HT1080 (cell line): ENCODE measurements around the gene MALAT1. TPM values are rescaled to one million over a fixed set of nuclear protein-coding genes. Genes with fewer than 3 reads are reported as not detected.

Experiments used
- DNase-seq: peaks from one replicate; pipeline ENCODE4 v3.0.0-alpha.2; 2015; ENCODE audit warnings: low read depth
- total RNA-seq: library from RNA; depleted of rRNA; stranded (reverse); fragments of >200 nt; shearing (Covaris generic); gene quantifications from 2 replicates; pipeline ENCODE4 v1.2.3, GENCODE V29; 2014

MALAT1 gene
- total RNA-seq, 1 experiment from 2014 or later = 571 TPM

DNA sequence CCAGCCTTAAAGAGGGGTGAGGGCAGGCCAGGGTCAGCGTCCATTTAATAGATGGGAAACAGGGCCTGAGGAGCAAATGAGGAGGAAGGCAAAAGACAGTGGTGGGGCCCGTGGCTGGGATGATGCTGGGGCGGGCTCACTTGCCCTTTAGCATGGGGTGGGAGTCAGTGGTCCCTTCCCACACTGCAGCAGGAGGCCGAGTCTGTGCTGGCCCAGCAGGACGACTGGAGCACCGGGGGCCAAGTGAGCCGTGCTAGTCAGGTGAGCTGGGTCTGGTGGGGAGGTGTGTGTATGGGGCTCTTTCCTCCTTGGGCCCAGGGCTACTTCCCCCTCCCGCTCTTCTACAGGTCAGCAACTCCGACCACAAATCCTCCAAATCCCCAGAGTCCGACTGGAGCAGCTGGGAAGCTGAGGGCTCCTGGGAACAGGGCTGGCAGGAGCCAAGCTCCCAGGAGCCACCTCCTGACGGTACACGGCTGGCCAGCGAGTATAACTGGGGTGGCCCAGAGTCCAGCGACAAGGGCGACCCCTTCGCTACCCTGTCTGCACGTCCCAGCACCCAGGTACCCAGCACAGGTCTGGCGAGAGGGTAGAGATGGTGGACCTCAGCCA, 38.9 kb downstream of the MALAT1 start:
- DNase-seq = no peak

DNA sequence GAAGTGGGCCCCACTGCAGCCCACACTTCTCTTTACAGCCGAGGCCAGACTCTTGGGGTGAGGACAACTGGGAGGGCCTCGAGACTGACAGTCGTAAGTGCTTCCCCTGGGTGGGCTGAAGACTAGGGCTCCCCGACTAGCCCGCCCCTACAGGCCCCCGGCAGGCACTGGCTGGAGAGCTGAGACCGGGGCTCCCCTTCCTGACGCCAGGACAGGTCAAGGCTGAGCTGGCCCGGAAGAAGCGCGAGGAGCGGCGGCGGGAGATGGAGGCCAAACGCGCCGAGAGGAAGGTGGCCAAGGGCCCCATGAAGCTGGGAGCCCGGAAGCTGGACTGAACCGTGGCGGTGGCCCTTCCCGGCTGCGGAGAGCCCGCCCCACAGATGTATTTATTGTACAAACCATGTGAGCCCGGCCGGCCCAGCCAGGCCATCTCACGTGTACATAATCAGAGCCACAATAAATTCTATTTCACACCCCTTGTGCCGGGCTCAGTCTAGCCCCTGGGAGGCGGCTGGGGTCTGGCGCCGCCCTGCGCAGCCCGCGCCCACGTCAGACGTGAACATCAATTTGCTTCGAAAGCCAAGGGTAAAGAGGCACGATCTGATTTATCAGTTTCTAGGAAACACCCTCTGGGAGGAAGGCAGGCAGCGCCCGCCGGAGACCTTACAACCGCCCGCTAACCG, 39.5 kb downstream of the MALAT1 start:
- no peak for DNase-seq

DNA sequence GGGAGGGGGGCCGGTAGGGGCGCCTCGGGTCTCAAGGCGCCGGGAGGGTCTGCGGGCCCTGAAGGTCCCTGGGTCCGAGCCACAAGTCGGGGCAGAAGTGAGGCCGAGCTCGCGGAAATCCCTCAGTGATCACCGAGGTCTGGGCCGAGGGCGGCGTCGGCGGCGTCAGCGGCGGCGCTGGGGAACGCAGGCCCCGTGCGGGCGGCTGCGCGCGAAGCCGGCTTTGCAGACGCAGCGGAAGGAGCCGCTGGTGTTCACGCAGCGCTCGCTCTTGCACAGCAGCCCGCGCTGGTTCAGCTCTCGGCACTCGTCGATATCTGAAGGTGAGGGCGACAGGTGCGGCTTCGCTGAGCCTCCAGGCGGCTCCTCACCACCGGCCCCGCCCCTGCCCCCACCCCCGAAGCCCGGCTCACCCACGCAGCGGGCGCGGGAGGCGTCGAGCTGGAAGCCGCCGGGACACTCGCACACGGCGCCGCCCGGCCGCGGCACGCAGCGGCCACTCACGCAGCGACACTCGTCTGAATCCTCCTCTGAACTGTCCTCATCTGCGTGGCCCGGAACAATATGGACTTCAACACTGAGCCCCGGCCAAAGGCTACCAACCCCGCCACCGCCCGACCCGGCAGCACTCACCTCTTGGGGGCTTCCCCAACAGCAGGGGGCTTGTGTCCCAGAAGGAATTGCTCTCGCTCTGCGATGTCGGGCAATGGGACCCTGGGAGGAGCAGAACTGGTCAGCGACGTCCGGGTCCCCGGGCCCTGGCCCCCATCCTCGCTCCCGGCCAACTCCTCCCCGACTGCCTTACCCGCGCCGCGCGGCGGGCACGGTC, 40.3 kb downstream of the MALAT1 start:
- DNase-seq = no peak

DNA sequence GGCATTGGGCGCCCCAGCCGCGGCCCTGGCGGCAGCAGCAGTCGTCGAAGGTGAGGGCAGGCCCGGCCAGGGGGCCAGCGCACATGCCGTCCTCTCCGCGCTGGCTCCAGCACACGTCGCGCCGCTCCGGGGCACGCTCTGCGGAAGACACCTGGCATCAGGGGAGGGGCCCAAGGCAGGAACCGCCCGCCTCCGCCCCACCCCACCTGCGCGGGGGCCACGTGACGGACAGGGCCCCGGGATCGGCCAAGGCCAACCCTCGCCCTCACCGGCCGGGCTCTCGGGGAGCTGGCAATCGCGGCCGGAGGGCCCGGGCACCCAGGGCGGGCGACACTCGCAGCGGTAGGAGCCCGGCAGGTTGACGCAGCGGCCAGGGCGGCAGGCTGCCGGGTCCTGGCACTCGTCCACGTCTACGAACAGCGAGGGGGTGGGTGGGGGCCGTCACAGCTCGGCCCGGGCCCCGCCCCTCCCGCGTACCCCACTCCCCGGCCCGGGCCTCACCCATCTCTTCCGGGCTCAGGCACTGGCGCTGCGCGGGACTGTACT, 41.0 kb downstream of the MALAT1 start:
- no peak for DNase-seq

DNA sequence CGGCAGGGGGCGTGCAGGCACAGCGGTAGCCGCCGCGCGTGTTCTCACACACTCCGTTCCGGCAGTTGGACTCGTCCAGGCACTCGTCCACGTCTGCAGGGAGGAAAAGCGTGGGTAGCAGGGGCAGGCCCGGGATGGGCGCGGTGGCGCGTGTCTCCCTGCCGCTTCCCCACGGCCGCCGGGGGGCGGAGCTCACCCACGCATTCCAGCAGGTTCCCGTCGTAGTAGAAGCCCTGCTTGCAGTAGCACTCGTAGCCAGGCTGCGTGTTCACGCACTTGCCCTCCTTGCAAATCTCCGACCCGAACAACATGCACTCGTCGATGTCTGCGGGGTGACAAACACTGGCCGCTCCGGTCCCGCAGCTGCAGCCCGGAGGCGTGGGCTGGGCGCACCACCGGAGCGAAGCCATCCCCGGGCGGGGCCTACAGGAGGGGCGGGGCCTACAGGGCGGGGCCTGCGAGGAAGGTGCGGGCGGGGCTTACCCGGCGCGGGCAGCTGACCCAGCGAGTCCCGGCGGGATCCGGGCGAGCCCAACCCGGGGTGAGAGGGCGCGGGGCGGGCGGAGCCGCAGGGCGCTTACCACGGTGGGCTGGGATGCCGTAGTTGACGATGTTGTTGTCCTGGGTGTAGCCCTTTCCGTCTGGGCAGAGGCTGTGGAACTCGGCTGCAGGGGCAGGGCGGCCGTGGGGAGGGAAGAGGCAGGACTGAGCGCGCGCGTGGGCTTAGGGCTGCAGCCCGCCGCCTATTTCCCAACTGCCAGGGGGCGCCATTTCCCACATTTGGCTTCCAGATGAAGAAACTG, 41.6 kb downstream of the MALAT1 start:
- DNase-seq = peak; percentile 41

DNA sequence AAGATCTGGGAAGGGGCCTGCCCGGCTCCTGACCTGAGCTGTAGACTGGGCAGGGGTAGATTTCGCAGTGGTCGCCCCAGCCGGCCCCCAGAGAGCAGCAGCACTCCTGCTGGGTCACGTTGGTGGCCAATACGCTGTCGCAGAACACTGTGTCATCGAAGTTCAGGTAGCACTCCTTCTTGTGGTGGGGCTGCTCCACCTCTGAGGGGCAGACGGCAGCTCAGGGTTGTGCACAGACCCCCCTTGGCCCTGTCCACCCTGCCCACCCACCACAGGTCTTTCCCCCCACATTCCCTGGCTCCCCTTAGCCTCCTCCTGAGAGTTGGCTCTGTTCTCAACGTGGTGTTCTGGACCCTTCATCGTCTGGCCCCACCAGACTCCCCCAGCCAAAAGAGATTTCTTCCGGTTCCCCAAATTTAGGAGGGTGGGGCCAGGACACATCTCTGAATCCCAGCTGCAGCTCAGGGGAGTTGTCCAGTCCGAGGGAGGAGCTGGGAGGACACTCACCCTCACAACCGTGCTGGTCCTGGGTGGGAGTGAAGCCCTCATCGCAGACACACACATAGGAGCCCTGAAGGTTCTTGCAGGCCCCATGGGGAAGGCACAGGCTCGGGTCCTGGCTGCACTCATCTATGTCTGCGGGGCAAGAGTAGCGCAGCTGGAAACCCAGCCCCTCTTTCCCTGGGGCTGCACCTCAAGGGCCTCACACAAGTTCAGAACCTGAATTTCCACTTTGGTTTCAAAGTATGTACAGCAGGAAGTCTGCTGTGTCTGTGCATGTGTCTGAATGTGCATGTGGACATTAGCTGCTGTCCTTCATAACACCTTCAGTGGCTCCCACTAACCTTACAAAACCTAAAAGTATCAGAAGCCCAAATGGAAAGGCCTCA, 42.5 kb downstream of the MALAT1 start:
- DNase-seq = no peak

DNA sequence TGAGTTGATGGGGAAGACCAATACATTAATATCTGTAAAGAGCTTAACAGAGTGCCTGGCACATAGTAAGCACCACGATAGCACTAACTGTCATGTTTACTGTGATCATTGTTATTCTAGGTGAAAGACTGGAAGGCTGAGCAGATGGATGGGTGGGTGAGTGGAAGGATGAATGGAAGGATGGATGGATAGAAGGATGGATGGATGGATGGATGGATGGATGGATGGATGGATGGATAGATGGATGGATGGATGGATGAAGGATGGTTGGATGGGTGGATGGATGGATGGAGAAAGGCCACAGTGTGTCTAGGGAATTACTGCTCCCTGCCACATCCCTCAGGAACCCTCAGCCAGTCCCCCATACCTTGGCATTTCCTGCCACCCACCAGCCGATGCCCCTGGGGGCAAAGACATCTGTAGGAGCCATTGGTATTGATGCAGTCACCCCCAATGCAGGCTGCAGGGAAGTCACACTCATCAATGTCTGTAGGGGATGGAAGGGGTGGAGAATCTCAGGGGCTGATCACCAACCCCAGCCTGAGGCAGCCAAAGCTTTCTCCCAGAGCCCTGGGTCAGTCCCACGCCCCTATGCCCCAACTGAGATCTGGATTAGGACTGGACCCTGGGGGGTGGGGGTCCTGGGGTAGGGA, 44.0 kb downstream of the MALAT1 start:
- no peak for DNase-seq

DNA sequence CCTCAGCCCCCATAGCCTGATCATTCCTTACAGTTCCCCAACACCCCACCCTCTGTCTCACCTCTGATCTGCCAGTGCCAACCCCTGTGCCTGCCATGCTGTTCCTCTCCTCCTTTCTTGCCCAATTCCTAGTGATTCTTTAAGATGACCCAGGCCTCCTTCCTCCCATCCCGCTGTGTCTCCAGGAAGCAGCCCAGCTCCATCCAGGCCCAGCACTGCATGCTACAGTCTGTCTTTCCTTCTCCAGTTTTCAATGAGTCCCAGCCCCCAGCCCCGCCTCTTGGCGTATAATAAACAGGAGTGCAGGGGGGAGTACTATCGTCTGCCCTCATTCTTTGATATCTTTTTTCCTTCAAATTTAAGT, 47.0 kb downstream of the MALAT1 start:
- DNase-seq = no peak

DNA sequence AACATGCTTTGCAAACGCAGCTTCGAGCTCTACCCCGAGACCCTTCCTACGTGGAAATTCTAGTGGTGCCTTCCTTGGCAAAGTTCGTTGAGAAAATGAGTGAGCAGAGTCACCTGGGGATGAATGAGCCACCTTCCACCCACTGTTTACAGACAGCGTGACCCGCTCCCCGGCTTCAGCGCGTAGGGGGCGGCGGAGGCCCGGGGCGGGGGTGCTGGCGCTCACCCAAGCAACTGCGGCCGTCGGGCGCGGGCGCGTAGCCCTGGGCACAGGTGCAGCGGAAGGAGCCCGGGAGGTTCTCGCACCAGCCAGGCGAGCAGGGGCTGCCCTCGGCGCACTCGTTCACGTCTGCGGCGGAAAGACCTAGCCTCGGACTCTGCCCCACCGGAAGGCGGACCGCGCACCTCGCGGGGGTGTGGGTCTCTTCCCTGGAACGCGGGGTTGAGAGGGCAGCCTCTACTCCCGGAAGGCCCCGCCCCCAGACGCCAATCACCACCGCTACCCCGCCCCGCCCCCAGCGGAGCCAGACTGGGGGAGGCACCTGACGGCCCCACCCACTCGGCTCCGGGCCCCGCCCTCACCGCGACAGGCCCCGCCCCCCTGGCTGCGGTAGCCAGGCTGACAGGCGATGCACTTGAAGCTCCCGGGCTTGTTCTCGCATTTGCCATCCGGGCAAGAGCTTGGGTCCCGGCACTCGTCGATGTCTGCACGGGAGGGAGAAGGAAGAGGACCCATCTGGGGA, 47.5 kb downstream of the MALAT1 start:
- no peak for DNase-seq

DNA sequence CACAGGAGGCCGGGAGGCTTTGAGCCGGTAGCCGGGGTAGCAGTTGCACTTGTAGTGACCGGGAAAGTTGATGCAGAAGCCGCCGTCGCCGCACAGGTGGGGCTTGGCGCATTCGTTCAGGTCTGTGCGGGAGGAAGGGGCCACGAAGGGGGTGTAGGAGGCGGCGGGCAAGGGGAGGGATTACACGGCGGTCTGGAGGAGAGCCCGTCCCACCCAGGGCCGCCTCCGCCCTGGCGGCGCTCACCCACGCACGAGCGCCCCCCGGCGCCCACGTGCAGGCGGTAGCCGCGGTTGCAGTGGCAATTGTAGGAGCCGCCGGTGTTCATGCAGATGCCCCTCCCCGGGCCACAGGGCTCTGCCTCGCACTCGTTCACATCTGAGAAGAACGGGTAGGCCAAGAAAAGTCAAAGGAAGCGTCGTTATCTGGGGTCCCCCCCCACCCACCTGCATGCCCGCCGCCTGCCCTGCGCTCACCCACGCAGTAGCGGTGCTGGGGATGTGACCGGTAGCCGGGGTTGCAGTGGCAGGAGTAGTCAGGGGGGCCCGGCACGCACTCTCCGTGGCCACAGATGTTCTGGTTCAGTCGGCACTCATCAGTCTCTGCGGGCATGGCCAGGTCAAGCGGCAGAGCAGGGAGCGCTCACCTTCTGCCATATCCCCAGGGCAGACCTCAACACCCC, 48.7 kb downstream of the MALAT1 start:
- DNase-seq = no peak

DNA sequence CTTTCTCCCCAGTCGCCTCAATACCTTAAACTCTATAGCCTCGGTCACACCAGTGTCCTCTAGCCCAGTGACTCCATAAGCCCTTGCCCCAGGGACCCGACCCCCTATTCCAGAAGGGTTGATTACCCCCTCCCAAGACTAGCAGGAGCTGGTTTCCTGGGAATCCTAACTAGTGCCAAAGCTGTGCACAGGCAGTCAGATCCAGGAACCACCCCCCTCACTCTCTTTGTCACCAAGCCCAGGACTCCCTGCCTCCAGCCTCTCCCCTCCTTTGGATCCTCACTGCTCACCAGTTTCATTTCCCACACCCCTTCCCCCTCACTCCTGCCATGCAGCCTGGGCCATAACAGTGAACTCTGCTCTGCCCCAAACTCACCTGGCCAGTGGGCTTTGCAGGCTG, 49.5 kb downstream of the MALAT1 start:
- DNase-seq = no peak

DNA sequence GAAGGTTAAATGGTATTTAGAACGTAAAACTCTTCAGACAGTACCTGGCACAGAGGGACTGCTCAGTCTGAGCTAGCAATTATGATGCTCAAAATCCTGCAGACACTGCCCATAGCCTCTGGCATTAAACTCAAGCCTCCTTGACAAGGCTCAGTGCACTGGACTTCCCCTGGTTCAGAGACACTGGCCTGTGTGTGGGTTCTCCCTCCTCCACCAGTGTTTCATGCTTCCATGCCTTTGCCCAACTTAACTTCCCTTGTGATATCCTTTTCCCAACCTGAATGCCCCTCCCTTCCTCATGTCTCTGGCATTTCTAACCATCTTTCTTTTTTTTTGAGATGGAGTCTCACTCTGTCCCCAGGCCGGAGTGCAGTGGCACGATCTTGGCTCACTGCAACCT, 50.3 kb downstream of the MALAT1 start:
- no peak for DNase-seq

DNA sequence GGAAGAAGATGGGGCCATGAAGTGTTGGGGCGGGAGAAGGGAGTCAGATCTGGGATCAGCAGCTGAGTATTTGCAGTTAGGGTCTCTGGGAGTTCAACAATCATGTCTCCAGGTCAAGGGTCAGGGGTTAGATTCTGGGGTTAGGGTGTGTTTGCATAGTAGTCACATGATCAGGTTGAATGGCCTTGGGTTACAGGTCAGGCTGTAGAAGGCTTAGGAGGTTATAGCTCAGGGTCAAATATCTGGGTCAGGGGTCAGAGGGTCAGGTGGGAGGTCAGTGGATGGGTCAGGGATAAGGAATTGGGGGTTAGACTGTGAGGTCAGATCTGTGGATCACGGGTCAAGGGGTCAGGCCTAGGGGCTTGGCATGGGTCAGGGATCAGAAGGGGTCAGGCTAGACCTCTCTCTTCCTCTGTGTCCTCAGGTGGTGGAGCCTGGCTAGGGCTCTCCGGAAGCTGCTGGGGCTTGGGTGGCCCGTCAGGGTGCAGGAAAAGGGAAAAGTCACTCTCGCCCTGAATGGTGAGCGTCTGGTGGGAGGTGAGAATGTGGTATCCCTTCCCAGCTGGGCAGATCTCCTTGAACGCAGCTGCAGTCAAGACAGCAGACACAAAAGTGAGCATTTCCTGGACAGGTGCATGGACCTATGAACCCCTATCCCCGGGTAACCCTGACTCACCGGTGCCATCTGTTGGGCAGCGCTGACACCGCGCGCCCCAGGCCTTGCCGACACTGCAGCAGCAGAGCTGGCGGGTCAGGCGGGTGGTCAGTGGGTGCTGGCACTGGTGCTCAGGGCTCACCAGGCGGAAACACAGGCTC, 52.9 kb downstream of the MALAT1 start:
- peak; percentile 40 for DNase-seq

DNA sequence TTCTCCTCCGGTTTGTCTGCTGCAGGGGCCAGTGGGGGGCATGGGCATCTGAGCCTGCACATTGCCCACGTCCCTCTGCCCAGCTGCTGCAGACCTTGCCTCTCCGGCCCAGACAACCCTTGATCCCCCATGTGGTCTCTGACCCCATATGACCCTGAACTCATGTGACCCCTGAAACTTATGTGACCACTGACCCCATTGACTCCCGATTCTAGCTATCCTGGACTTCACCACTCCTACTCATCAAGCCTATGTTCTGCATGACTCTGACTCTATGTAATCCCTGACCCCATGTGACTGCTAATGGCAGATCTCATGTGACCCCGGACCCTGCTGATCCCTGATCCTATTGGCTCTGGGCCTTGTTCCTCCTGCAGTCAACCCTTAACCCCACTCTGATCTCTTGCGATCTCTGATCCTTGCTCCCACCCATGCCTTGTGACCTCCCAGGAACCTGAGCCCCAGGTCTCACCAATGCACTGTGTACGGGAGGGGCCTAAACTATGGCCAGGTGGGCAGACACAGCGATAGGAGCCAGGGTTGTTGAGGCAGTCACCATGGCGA, 53.6 kb downstream of the MALAT1 start:
- no peak for DNase-seq

DNA sequence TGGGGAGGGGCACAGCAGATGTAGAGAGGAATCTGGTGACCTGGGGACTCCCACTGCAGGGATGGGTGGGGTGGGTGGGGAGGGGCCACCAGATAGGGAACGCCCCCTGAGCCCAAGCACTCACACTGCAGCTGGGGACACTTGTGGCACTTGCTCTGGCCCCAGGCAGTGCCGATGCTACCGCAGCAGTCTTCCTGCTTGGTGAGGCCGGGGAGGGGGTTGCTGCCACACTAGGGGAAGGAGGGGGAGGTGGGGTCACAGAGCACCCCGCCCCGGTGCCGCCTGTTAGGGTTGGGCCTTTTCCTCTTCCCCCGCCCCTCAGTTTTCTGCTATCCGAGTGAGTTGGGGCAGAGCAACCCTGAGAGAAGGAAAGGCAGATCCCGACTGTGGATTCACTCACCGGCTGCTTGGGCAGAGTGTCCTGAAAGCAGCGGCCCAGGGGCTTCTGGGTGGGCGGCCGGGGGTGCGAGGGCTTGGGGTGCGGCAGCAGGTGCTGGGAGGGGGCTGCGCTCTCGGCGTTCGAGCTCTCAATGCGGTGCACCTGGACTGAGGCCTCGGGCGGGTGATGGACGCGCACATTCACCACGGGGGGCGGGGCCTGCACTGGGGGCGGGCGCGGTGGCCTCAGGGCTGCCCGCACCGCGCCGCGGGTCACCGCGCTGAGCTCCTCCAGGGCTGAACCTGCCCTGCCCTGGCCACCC, 54.6 kb downstream of the MALAT1 start:
- no peak for DNase-seq

DNA sequence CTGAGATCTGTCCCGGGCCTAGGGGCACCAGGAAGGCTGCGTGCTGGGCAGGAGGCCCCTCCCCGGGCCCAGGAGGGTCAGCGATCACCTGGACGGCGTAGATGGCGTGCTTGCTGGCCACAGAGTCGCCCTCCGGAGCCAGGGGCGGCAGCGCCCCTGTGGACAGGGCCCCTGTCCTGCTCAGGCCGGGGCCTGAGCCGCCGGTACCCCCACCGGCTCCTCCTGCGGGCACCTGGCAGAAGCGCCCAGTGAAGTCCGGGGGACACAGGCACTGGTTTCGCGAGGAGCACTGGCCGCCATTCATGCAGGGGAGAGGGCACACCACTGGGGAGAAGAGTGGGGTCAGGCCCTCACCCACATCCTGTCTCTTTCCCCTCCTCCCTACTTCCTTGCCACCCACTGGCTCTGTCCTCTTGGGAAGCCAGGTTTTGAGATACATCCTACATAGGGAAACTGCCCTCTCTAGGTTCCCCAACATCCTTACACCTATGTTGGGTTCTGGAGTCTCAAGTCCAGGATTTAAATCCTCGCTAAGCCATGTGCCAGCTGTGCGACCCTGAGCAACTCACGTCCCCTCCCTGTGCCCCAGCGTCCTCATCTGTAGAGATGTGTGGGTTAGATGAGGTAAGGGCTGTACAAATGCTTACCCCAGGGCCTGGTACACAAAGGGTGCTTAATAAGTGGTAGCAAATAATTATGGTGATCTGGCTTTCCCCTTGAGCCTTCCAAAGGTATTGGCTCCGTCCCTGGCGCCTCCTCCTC, 55.4 kb downstream of the MALAT1 start:
- DNase-seq = no peak
